CD14-positive monocyte (primary cell): ENCODE results near the gene DPP6. TPM values are rescaled to one million over a fixed set of nuclear protein-coding genes. Genes with fewer than 3 reads are reported as not detected.

ENCODE experiments used
- DNase-seq, 3 donors: peaks; one replicate each; pipeline ENCODE4 v3.0.0-alpha.2; 2011 to 2022
- H2AFZ ChIP-seq: 2 replicates; pipeline ENCODE4 v1.6.0; 2012; ENCODE audit warnings: mild to moderate bottlenecking, low read depth, low read length, inconsistent platforms; ENCODE audit not compliant: insufficient read depth, poor library complexity, severe bottlenecking
- H3K27ac ChIP-seq, 2 donors: 1 replicate in 1 of 2; 2 replicates in 1 of 2; pipeline ENCODE4 v1.5.1; 2012 to 2013; ENCODE audit warnings: low read length in 2 of 2, control low read depth in 1 of 2, inconsistent platforms in 1 of 2, low read depth in 1 of 2, mild to moderate bottlenecking in 1 of 2
- H3K27me3 ChIP-seq, 2 donors: one replicate each; pipeline versions ENCODE4 v1.6.0 to v1.6.1; 2011 to 2013; ENCODE audit warnings: low read length in 2 of 2; ENCODE audit not compliant: control insufficient read depth in 2 of 2, insufficient read depth in 2 of 2
- H3K36me3 ChIP-seq, 2 donors: replicated peaks in 1 of 2; 1 replicate in 1 of 2; 2 replicates in 1 of 2; pipeline versions ENCODE4 v1.5.1 to v1.6.1; 2012 to 2013; ENCODE audit warnings: low read length in 2 of 2, control low read depth in 1 of 2, inconsistent platforms in 1 of 2, mild to moderate bottlenecking in 1 of 2; ENCODE audit not compliant: insufficient read depth in 2 of 2, control insufficient read depth in 1 of 2
- H3K4me1 ChIP-seq, 2 donors: 1 replicate in 1 of 2; 2 replicates in 1 of 2; pipeline versions ENCODE4 v1.5.1 to v1.6.1; 2012 to 2013; ENCODE audit warnings: low read length in 2 of 2, control low read depth in 1 of 2, inconsistent platforms in 1 of 2, mild to moderate bottlenecking in 1 of 2, moderate library complexity in 1 of 2; ENCODE audit not compliant: insufficient read depth in 2 of 2, control insufficient read depth in 1 of 2
- H3K4me2 ChIP-seq: replicated peaks from 2 replicates; pipeline ENCODE3; 2012; ENCODE audit warnings: low read length, moderate library complexity, mild to moderate bottlenecking; ENCODE audit not compliant: poor library complexity, severe bottlenecking; ENCODE audit errors: extremely low read depth
- H3K4me3 ChIP-seq, 3 experiments: fragments of 200-600 bp in 1 of 3; sonication (generic) in 1 of 3; replicated peaks in 1 of 3; 1 replicate in 2 of 3; 2 replicates in 1 of 3; pipeline ENCODE4 v1.5.1; 2011 to 2013; ENCODE audit warnings: low read length in 3 of 3, mild to moderate bottlenecking in 3 of 3, control low read depth in 2 of 3, low read depth in 2 of 3, inconsistent platforms in 1 of 3, moderate library complexity in 1 of 3
- H3K79me2 ChIP-seq: 2 replicates; pipeline ENCODE4 v1.6.0; 2012; ENCODE audit warnings: mild to moderate bottlenecking, control low read depth, inconsistent platforms, low read length, moderate library complexity; ENCODE audit not compliant: insufficient read depth
- H3K9ac ChIP-seq: 2 replicates; pipeline ENCODE4 v1.6.0; 2017; ENCODE audit warnings: low read length, mild to moderate bottlenecking; ENCODE audit not compliant: insufficient read depth, poor library complexity, severe bottlenecking
- H3K9me3 ChIP-seq, 2 donors: replicated peaks in 1 of 2; 1 replicate in 1 of 2; 2 replicates in 1 of 2; pipeline versions ENCODE4 v1.5.1 to v1.6.1; 2012 to 2013; ENCODE audit warnings: low read length in 2 of 2, control low read depth in 1 of 2; ENCODE audit not compliant: control insufficient read depth in 1 of 2, insufficient read depth in 1 of 2
- H4K20me1 ChIP-seq: 2 replicates; pipeline ENCODE4 v1.6.0; 2012; ENCODE audit warnings: mild to moderate bottlenecking, low read length, control low read depth, moderate library complexity; ENCODE audit not compliant: insufficient read depth
- H3K27ac Mint-ChIP-seq, 7 donors: one replicate each; pipeline ENCODE4 v1.8.0; 2020; ENCODE audit warnings: mild to moderate bottlenecking in 7 of 7, mixed read lengths in 7 of 7, moderate library complexity in 6 of 7, inconsistent platforms in 2 of 7
- H3K27me3 Mint-ChIP-seq, 3 donors: one replicate each; pipeline ENCODE4 v1.8.0; 2021 to 2022; ENCODE audit warnings: low read depth in 3 of 3, mild to moderate bottlenecking in 3 of 3, mixed read lengths in 3 of 3, moderate library complexity in 3 of 3, inconsistent platforms in 1 of 3
- H3K36me3 Mint-ChIP-seq, 2 donors: one replicate each; pipeline ENCODE4 v1.8.0; 2020; ENCODE audit warnings: mixed read lengths in 2 of 2, inconsistent platforms in 1 of 2, mild to moderate bottlenecking in 1 of 2
- H3K4me1 Mint-ChIP-seq: one replicate; pipeline ENCODE4 v1.8.0; 2020; ENCODE audit warnings: mild to moderate bottlenecking, mixed read lengths
- H3K4me3 Mint-ChIP-seq, 2 donors: one replicate each; pipeline ENCODE4 v1.8.0; 2020; ENCODE audit warnings: mild to moderate bottlenecking in 2 of 2, mixed read lengths in 2 of 2, moderate library complexity in 1 of 2
- H3K9me3 Mint-ChIP-seq, 7 donors: one replicate each; pipeline ENCODE4 v1.8.0; 2020 to 2022; ENCODE audit warnings: mixed read lengths in 7 of 7, mild to moderate bottlenecking in 6 of 7, moderate library complexity in 6 of 7, inconsistent platforms in 2 of 7
- WGBS: methylation state at CpG from one replicate; pipeline ENCODE4 v1.1.5; 2013; ENCODE audit warnings: missing lambda C conversion rate; ENCODE audit not compliant: insufficient coverage; 5-methylcytosine and 5-hydroxymethylcytosine counted together
- intact Hi-C, 2 donors: fragments of 100-400 bp; cut with micrococcal nuclease; formaldehyde crosslinking; loops; one replicate each; pipeline versions ENCODE4 v1.15.0 to v1.15.1; 2023
- polyA plus RNA-seq, 3 donors: library from polyadenylated mRNA; depleted of rRNA in 1 of 3; unstranded in 2 of 3; stranded (reverse) in 1 of 3; fragments of 300-500 nt in 2 of 3; fragments of >200 nt in 1 of 3; fragmentation: Illumina TruSeq in 2 of 3; gene quantifications; 1 replicate in 2 of 3; 2 replicates in 1 of 3; pipeline ENCODE4 v1.2.3, GENCODE V29; 2012 to 2021
- TF ChIP-seq, protein P1 (sequence below): fragments of 200-600 bp; IDR thresholded peaks from one replicate; pipeline ENCODE4 v1.8.0; 2022; ENCODE audit warnings: antibody characterized with exemption, mild to moderate bottlenecking

DPP6 gene
- polyA plus RNA-seq, 3 donors = not detected

- Histone ChIP-seq H3K36me3 (no peaks in the 10 kb centered on the region), H3K4me2 (no peak overlapping the region), H3K9ac (no peak overlapping the region), H2AFZ (no peak overlapping the region), H3K4me1 (no peaks in the 10 kb centered on the region), H3K27me3 (no peaks in the 10 kb centered on the region), H3K79me2 (no peaks in the 10 kb centered on the region), H4K20me1 (no peaks in the 10 kb centered on the region), H3K4me3 (no peak overlapping the region), H3K9me3 (peaks cover 6 to 8% of the 10 kb centered on the region in 2 donors), H3K27ac (no peak overlapping the region)
- WGBS = no CpG with 5 or more reads among the region's 1 CpG
- no peak overlapping the region for H3K27ac Mint-ChIP-seq
- TF ChIP-seq, protein P1, sequence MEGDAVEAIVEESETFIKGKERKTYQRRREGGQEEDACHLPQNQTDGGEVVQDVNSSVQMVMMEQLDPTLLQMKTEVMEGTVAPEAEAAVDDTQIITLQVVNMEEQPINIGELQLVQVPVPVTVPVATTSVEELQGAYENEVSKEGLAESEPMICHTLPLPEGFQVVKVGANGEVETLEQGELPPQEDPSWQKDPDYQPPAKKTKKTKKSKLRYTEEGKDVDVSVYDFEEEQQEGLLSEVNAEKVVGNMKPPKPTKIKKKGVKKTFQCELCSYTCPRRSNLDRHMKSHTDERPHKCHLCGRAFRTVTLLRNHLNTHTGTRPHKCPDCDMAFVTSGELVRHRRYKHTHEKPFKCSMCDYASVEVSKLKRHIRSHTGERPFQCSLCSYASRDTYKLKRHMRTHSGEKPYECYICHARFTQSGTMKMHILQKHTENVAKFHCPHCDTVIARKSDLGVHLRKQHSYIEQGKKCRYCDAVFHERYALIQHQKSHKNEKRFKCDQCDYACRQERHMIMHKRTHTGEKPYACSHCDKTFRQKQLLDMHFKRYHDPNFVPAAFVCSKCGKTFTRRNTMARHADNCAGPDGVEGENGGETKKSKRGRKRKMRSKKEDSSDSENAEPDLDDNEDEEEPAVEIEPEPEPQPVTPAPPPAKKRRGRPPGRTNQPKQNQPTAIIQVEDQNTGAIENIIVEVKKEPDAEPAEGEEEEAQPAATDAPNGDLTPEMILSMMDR = no peak
- H3K27me3 Mint-ChIP-seq = peaks cover 0 to 1% (median 0%) of the 10 kb centered on the region in 3 donors
- DNase-seq = no peak
- no peak overlapping the region for H3K4me3 Mint-ChIP-seq
- no peaks in the 10 kb centered on the region for H3K36me3 Mint-ChIP-seq
- H3K9me3 Mint-ChIP-seq = peaks cover 6 to 15% (median 9%) of the 10 kb centered on the region in 7 donors
- intact Hi-C loops = no loop called here
- no peaks in the 10 kb centered on the region for H3K4me1 Mint-ChIP-seq
Measured at GRCh38 chr7:154685564-154685901, 633.3 kb downstream of the DPP6 start.

GRCh38 chr7:154686305-154686704 lies 634.1 kb downstream of the DPP6 start:
- Histone ChIP-seq H3K9me3 (peaks cover 0 to 8% of the 10 kb centered on the region in 2 donors), H2AFZ (no peak overlapping the region), H3K4me2 (no peak overlapping the region), H3K27ac (no peak overlapping the region), H3K79me2 (no peaks in the 10 kb centered on the region), H3K9ac (no peak overlapping the region), H4K20me1 (no peaks in the 10 kb centered on the region), H3K4me3 (no peak overlapping the region), H3K4me1 (no peaks in the 10 kb centered on the region), H3K36me3 (no peaks in the 10 kb centered on the region), H3K27me3 (no peaks in the 10 kb centered on the region)
- Mint-ChIP-seq H3K4me1 (no peaks in the 10 kb centered on the region), H3K9me3 (peaks cover 6 to 13% (median 9%) of the 10 kb centered on the region in 7 donors), H3K4me3 (no peak overlapping the region), H3K27me3 (peaks cover 0 to 1% (median 0%) of the 10 kb centered on the region in 3 donors), H3K27ac (no peak overlapping the region), H3K36me3 (no peaks in the 10 kb centered on the region)
- TF ChIP-seq, protein P1 = no peak
- intact Hi-C loops = no loop called here
- DNase-seq = no peak
- WGBS = no CpG with 5 or more reads among the region's 4 CpGs
